ENCODE data around the gene ERP29. TPM values are rescaled to one million over a fixed set of nuclear protein-coding genes. Genes with fewer than 3 reads are reported as not detected.
"Not testable (repeated sequence)": the region's sequence is repeated elsewhere in the genome, so short reads cannot be mapped to it uniquely, and the experiment has no call there.

ERP29 gene
- total RNA-seq, 1 donor from 2014 or later: 21.6 TPM

- Histone ChIP-seq H3K36me3 (no peaks in the 10 kb centered on the region), H3K4me3 (no peak overlapping the region), H3K9me3 (no peaks in the 10 kb centered on the region), H3K27ac (peak overlapping the region; percentile 55 to 62), H3K27me3 (no peaks in the 10 kb centered on the region), H3K4me1 (peaks cover 0 to 26% of the 10 kb centered on the region in 2 donors)
- no peak for DNase-seq (ENCODE audit: low spot score in 2 of 2)
- intact Hi-C loops (cut with DNase I): no loop called here
- TF ChIP-seq CTCF (IDR thresholded peaks at IDR 0.05): no peak
These were observed 15.9 kb upstream of the ERP29 start for GRCh38 chr12:111997300-111997699.

- Histone ChIP-seq H3K4me1 (peaks cover 0 to 26% of the 10 kb centered on the region in 2 donors), H3K4me3 (no peak overlapping the region), H3K27me3 (no peaks in the 10 kb centered on the region), H3K36me3 (no peaks in the 10 kb centered on the region), H3K27ac (peak overlapping the region; percentile 55 to 62), H3K9me3 (no peaks in the 10 kb centered on the region)
- intact Hi-C loops (cut with DNase I): no loop called here
- DNase-seq (ENCODE audit: low spot score in 2 of 2): no peak
- TF ChIP-seq CTCF (IDR thresholded peaks at IDR 0.05): no peak
These were observed 15.2 kb upstream of the ERP29 start for GRCh38 chr12:111998015-111998414.

- H3K4me3 ChIP-seq; H3K36me3 ChIP-seq; H3K27me3 ChIP-seq; DNase-seq (ENCODE audit: low spot score in 2 of 2); intact Hi-C loops (cut with DNase I); H3K9me3 ChIP-seq; H3K27ac ChIP-seq: not testable (repeated sequence)
- peaks cover 0 to 26% of the 10 kb centered on the region in 2 donors for H3K4me1 ChIP-seq
These were observed 14.1 kb upstream of the ERP29 start for GRCh38 chr12:111999129-111999528.

- H3K4me3 ChIP-seq: no peak overlapping the region
- peaks cover 0 to 26% of the 10 kb centered on the region in 2 donors for H3K4me1 ChIP-seq
- peak overlapping the region; percentile 23 to 70 for H3K27ac ChIP-seq
These were observed 12.4 kb upstream of the ERP29 start for GRCh38 chr12:112000820-112001219.

GRCh38 chr12:112001576-112001975 is 11.7 kb upstream of the ERP29 start:
- no peak for DNase-seq (ENCODE audit: low spot score in 2 of 2)
- H3K27ac ChIP-seq: peak overlapping the region; percentile 23 to 70
- H3K27me3 ChIP-seq: no peaks in the 10 kb centered on the region
- H3K4me1 ChIP-seq: peaks cover 0 to 26% of the 10 kb centered on the region in 2 donors
- H3K9me3 ChIP-seq: no peaks in the 10 kb centered on the region
- TF ChIP-seq CTCF (IDR thresholded peaks at IDR 0.05): no peak
- H3K36me3 ChIP-seq: peaks cover 0 to 9% of the 10 kb centered on the region in 2 donors
- no peak overlapping the region for H3K4me3 ChIP-seq
- intact Hi-C loops (cut with DNase I): no loop called here

More at GRCh38 chr12:112000820-112001219, 12.4 kb upstream of the ERP29 start:
- intact Hi-C loops (cut with DNase I): no loop called here
- Histone ChIP-seq H3K27me3 (no peaks in the 10 kb centered on the region), H3K36me3 (peaks cover 0 to 9% of the 10 kb centered on the region in 2 donors), H3K9me3 (no peaks in the 10 kb centered on the region)
- DNase-seq (ENCODE audit: low spot score in 2 of 2): no peak
- TF ChIP-seq CTCF (IDR thresholded peaks at IDR 0.05): no peak

GRCh38 chr12:112004041-112004440 is 9.2 kb upstream of the ERP29 start:
- intact Hi-C loops (cut with DNase I): no loop called here
- Histone ChIP-seq H3K9me3 (no peaks in the 10 kb centered on the region), H3K4me3 (no peak overlapping the region), H3K36me3 (peaks cover 0 to 9% of the 10 kb centered on the region in 2 donors), H3K4me1 (peaks cover 0 to 15% of the 10 kb centered on the region in 2 donors), H3K27ac (no peak overlapping the region), H3K27me3 (no peaks in the 10 kb centered on the region)
- no peak for TF ChIP-seq CTCF (IDR thresholded peaks at IDR 0.05)
- DNase-seq (ENCODE audit: low spot score in 2 of 2): no peak
